Measurements from ENCODE around the gene DDAH1.

- no peak for TF ChIP-seq POLR2A (IDR thresholded peaks at IDR 0.05)
- no peak for TF ChIP-seq CTCF (IDR thresholded peaks at IDR 0.05)
Measured at GRCh38 chr1:85343612-85344255, 121.2 kb downstream of the DDAH1 start.
